NCI-H2029 (cell line): ENCODE results near the gene SMCP.

Experiments
- DNase-seq: peaks from one replicate; lab custom pipeline; 2025; lab: John Stamatoyannopoulos, UW

Gene SMCP

GRCh38 chr1:152886758-152887409, 8.8 kb downstream of the SMCP start:
- DNase-seq, result no peak

- no peak for DNase-seq
Observed at GRCh38 chr1:152888126-152888525, 10.0 kb downstream of the SMCP start.

- DNase-seq, result no peak
Observed at GRCh38 chr1:152899027-152899426, 20.9 kb downstream of the SMCP start.

- no peak for DNase-seq
Observed at GRCh38 chr1:152899883-152900282, 21.8 kb downstream of the SMCP start.

GRCh38 chr1:152901631-152902030, 23.5 kb downstream of the SMCP start:
- no peak for DNase-seq

GRCh38 chr1:152902636-152903035, 24.5 kb downstream of the SMCP start:
- no peak for DNase-seq

- DNase-seq, result no peak
Observed at GRCh38 chr1:152904688-152905440, 26.7 kb downstream of the SMCP start.

- no peak for DNase-seq
Observed at GRCh38 chr1:152906023-152906565, 28.0 kb downstream of the SMCP start.

GRCh38 chr1:152907686-152908601, 29.8 kb downstream of the SMCP start, which contains the start of gene IVL:
TSS of gene IVL (plus strand) at chr1:152908546. CDS start at chr1:152909798, 1,252 bp downstream.
- DNase-seq, result no peak

GRCh38 chr1:152909206-152909605, 31.1 kb downstream of the SMCP start:
- no peak for DNase-seq

- DNase-seq, result no peak
Observed at GRCh38 chr1:152912471-152912870, 34.3 kb downstream of the SMCP start.

- DNase-seq, result no peak
Observed at GRCh38 chr1:152912900-152913299, 34.8 kb downstream of the SMCP start.

- DNase-seq, result no peak
Observed at GRCh38 chr1:152917794-152918193, 39.7 kb downstream of the SMCP start.

GRCh38 chr1:152919071-152919470, 40.9 kb downstream of the SMCP start:
- no peak for DNase-seq

GRCh38 chr1:152924191-152924590, 46.1 kb downstream of the SMCP start:
- DNase-seq, result no peak

GRCh38 chr1:152926091-152926490, 48.0 kb downstream of the SMCP start:
- no peak for DNase-seq

GRCh38 chr1:152928671-152929070, 50.5 kb downstream of the SMCP start:
- DNase-seq, result no peak

GRCh38 chr1:152932170-152932811, 54.2 kb downstream of the SMCP start:
- DNase-seq, result no peak

- DNase-seq, result no peak
Observed at GRCh38 chr1:152933196-152933595, 55.1 kb downstream of the SMCP start.
